ENCODE results near the gene SETD7.

DNA sequence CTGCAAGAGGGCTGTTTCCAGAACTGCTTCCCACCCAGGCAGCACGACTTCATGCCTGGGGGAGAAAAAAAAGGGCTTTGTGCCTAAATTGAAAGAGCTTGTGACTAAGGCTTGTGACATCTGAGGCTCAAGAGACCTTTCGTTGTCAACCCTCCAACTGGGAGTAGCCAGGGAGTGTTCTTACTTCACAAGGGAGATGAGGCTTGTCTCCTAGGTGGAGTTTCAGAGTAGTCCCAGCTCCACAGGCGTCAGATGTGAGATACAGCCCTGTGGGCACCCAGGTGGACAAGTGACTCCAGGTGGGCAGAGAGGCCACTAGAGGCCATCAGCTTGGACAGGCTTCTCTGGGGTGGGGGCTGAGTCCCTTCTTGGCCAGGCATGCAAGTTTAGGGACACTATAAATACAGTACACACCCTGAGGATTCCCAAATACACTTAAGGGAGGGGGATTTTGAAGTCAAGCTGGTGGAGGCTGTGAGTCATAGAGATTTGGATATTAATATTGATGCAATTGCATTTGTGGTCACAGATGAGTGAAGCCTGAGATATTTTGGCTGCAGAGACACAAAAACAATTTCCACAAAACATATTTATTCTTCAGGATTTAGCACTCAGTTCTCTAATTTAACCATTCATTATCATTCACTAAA lies 40.1 kb upstream of the SETD7 start:
- TF ChIP-seq, protein P1, sequence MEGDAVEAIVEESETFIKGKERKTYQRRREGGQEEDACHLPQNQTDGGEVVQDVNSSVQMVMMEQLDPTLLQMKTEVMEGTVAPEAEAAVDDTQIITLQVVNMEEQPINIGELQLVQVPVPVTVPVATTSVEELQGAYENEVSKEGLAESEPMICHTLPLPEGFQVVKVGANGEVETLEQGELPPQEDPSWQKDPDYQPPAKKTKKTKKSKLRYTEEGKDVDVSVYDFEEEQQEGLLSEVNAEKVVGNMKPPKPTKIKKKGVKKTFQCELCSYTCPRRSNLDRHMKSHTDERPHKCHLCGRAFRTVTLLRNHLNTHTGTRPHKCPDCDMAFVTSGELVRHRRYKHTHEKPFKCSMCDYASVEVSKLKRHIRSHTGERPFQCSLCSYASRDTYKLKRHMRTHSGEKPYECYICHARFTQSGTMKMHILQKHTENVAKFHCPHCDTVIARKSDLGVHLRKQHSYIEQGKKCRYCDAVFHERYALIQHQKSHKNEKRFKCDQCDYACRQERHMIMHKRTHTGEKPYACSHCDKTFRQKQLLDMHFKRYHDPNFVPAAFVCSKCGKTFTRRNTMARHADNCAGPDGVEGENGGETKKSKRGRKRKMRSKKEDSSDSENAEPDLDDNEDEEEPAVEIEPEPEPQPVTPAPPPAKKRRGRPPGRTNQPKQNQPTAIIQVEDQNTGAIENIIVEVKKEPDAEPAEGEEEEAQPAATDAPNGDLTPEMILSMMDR (IDR thresholded peaks at IDR 0.05; ENCODE audit: control extremely low read depth in 1 of 3, insufficient read depth in 1 of 3, low read depth in 1 of 3, low read length in 3 of 3), result no peak
- TF ChIP-seq RXRA (IDR thresholded peaks at IDR 0.05; ENCODE audit: insufficient read depth, low read depth, low read length), result no peak
- TF ChIP-seq POLR2A (IDR thresholded peaks at IDR 0.05; ENCODE audit: control extremely low read depth in 1 of 2, low read depth in 2 of 2, low read length in 2 of 2), result no peak
- TF ChIP-seq EZH2 (IDR thresholded peaks at IDR 0.05; ENCODE audit: low read depth, low read length, severe bottlenecking), result no peak
- TF ChIP-seq CEBPB (IDR thresholded peaks at IDR 0.05; ENCODE audit: low read depth, low read length), result no peak

Measured in H1 (cell line).